ENCODE results near the gene PCNX1.

Gene PCNX1

DNA sequence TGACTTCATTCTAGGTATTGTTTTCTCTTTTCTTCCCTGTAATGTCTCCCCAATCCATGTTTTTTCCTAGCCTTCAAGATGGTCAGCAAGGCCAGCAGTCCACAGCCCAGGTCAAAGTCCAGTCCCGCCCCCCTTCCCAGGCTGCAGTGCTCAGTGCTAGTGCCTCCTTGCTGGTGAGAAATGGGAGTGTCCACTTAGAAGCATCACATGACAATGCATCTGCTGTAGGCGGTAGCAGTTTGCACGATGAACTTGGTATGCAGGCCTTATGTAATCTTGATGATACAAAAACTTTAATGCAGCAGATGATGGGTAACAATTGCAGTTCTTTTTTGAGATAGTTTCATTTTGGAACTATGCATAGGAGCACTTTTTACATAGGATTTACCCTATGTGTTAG, 88.4 kb downstream of the PCNX1 start:
- no peak overlapping the region for H3K4me3 ChIP-seq (replicated peaks; ENCODE audit: low read depth, low read length)
- DNase-seq (ENCODE audit: extremely low read depth, low read depth) = no peak
- TF ChIP-seq, protein P1, sequence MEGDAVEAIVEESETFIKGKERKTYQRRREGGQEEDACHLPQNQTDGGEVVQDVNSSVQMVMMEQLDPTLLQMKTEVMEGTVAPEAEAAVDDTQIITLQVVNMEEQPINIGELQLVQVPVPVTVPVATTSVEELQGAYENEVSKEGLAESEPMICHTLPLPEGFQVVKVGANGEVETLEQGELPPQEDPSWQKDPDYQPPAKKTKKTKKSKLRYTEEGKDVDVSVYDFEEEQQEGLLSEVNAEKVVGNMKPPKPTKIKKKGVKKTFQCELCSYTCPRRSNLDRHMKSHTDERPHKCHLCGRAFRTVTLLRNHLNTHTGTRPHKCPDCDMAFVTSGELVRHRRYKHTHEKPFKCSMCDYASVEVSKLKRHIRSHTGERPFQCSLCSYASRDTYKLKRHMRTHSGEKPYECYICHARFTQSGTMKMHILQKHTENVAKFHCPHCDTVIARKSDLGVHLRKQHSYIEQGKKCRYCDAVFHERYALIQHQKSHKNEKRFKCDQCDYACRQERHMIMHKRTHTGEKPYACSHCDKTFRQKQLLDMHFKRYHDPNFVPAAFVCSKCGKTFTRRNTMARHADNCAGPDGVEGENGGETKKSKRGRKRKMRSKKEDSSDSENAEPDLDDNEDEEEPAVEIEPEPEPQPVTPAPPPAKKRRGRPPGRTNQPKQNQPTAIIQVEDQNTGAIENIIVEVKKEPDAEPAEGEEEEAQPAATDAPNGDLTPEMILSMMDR (IDR thresholded peaks at IDR 0.05; ENCODE audit: low read depth, low read length, missing control alignments) = no peak

DNA sequence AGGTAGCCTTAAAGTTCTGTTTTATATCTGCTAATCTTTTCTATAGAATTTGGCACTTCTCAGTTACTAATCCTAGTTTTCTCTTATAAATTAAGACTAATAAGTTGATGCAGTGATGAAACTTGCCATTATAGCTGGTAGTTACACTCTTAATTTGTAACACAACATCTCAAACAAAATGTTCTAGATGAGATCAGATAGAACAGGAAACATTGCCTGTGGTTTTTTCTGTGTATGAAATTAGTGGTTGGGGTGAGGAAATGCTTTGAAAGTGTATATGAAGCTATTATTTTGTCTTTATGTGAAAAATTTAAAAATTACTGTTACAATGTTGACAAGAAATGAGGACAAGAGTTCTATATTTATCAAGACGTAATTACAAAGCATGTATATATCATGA, 91.9 kb downstream of the PCNX1 start:
- TF ChIP-seq, protein P1 (IDR thresholded peaks at IDR 0.05; ENCODE audit: low read depth, low read length, missing control alignments) = no peak
- DNase-seq (ENCODE audit: extremely low read depth, low read depth) = no peak

DNA sequence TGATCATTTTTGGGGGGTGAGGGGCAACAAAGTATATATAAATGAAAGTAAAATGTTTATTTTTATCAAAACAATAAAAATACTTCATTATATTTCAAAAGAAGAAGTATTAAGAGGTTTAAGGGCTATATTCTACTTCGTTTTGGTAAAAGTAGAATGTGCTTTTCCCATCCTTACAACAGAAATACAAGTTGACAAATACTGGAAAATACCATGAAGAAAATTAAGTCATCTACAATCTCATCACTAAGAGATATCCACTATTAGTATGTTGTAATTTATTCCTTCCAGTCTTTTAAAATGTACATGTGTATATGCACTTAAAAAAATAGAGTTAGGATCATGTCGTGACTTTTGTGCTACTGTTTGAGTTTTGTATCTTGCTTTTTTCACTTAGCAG, 92.8 kb downstream of the PCNX1 start:
- no peak for DNase-seq (ENCODE audit: extremely low read depth, low read depth)
- TF ChIP-seq, protein P1 (IDR thresholded peaks at IDR 0.05; ENCODE audit: low read depth, low read length, missing control alignments) = no peak
- H3K4me3 ChIP-seq (replicated peaks; ENCODE audit: low read depth, low read length) = no peak overlapping the region

More for the DNA sequence above, 91.9 kb downstream of the PCNX1 start:
- H3K4me3 ChIP-seq (replicated peaks; ENCODE audit: low read depth, low read length) = no peak overlapping the region

DNA sequence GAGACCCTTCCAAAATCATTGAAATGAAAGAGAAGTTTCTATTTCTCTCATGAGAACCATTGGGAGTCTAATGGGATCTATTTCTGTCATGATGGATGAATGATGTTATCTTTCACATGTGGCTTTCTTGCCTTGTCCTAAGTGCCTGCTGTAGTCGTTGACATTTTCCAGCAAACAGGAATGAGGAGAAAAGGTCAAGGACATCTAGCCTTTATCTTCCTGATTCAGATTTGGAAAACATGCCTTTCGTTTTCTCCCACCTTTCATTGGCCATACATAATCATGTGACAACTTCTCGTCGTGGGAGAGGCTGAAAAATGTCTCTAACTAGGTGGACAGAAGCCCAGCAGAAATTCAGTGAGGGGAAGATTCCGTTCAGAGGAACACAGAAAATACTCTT, 94.5 kb downstream of the PCNX1 start:
- H3K4me3 ChIP-seq (replicated peaks; ENCODE audit: low read depth, low read length) = no peak overlapping the region
- no peak for DNase-seq (ENCODE audit: extremely low read depth, low read depth)
- TF ChIP-seq, protein P1 (IDR thresholded peaks at IDR 0.05; ENCODE audit: low read depth, low read length, missing control alignments) = no peak

DNA sequence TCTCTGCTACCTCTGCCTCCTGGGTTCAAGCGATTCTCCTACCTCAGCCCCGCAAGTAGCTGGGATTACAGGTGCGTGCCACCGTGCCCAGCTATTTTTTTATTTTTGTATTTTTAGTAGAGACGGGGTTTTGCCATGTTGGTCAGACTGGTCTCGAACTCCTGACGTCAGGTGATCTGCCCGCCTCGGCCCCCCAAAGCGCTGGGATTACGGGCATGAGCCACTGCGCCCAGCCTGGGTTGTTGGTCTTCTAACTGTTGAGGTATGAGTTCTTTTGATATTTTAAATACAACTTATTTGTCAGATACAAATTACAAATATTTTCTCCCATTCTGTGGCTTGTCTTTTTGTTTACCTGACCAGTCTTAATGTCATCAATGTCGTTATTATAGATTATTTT, 95.9 kb downstream of the PCNX1 start:
- TF ChIP-seq, protein P1 (IDR thresholded peaks at IDR 0.05; ENCODE audit: low read depth, low read length, missing control alignments) = no peak
- no peak overlapping the region for H3K4me3 ChIP-seq (replicated peaks; ENCODE audit: low read depth, low read length)
- DNase-seq (ENCODE audit: extremely low read depth, low read depth) = no peak

DNA sequence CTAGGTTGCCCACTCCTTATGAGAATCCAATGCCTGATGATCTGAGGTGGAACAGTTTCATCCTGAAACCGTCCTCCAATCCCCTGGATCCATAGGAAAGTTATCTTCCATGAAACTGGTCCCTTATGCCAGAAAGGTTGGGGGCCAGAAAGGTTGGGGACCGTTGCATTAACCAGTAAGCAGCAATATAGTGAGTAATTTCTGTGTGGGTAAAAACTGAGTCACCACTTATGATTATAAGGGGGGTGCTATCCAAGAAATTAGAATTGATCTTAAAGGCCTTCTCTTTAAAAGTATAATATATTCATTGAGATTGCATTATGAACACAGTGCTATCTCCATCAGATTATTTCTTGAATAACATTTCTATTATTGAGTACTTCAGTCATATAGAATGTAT, 97.2 kb downstream of the PCNX1 start:
- TF ChIP-seq, protein P1 (IDR thresholded peaks at IDR 0.05; ENCODE audit: low read depth, low read length, missing control alignments) = no peak
- H3K4me3 ChIP-seq (replicated peaks; ENCODE audit: low read depth, low read length) = no peak overlapping the region
- no peak for DNase-seq (ENCODE audit: extremely low read depth, low read depth)

DNA sequence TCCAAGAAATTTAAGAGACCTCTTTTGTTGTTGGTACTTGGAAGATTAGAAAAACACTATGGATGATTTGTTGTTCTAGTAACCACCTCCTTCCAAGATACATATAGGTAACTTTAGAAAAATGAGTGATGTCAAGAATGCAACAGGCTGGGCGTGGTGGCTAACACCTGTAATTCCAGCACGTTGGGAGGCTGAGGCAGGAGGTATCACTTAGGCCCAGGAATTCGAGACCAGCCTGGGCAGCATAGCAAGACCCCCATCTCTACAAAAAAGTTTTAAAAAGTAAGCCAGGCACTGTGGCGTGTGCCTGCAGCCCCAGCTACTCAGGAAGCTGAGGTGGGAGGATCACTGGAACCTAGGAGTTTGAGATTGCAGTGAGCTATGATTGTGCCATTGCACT, 97.8 kb downstream of the PCNX1 start:
- TF ChIP-seq, protein P1 (IDR thresholded peaks at IDR 0.05; ENCODE audit: low read depth, low read length, missing control alignments) = no peak
- no peak for DNase-seq (ENCODE audit: extremely low read depth, low read depth)
- no peak overlapping the region for H3K4me3 ChIP-seq (replicated peaks; ENCODE audit: low read depth, low read length)

Data from HFF-Myc (cell line).